HG03575 (cell line): ENCODE measurements around the gene CMTM1.
"Not testable (repeated sequence)": the region's sequence is repeated elsewhere in the genome, so short reads cannot be mapped to it uniquely, and the experiment has no call there.

Experiments
- ATAC-seq: cut with Tn5 transposase; IDR thresholded peaks from one replicate; pipeline ENCODE4 v1.9.1; 2021; ENCODE audit not compliant: unreplicated experiment, insufficient number of reproducible peaks, low FRiP score; ENCODE audit errors: extremely low read depth

Gene CMTM1

DNA sequence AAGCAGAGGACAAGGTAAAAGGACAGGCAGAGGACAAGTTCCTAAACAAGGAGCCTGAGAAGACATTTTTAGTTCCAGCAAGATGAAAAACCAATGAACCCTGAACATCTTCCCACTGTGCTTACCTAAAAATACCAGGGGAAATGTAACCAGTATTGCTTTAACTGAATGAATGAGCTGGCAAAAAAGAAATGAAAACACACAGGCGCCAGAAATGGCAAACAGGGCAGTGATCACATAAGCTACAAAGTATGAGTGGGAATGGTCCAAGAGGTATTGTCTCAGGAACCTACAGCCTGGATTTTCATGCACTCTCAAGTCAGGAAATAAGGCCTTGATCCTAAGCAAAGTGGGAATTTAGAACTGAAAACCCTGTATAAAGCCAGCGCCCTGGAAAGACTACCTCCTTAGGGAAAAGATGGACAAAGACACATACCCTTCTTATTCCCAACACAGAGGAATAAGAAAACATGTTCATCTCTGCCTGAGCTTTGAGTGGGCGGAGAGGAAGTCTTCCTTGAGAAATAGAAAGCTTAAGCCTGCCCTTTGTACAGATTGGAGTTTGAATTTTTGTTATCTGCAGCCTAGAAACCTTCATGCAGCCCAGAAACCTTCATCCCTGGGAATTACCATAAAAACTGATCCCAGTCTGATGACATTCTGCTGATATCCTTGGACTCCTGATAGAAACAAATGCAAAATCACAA is 15.2 kb downstream of the CMTM1 start:
- ATAC-seq, result no peak

DNA sequence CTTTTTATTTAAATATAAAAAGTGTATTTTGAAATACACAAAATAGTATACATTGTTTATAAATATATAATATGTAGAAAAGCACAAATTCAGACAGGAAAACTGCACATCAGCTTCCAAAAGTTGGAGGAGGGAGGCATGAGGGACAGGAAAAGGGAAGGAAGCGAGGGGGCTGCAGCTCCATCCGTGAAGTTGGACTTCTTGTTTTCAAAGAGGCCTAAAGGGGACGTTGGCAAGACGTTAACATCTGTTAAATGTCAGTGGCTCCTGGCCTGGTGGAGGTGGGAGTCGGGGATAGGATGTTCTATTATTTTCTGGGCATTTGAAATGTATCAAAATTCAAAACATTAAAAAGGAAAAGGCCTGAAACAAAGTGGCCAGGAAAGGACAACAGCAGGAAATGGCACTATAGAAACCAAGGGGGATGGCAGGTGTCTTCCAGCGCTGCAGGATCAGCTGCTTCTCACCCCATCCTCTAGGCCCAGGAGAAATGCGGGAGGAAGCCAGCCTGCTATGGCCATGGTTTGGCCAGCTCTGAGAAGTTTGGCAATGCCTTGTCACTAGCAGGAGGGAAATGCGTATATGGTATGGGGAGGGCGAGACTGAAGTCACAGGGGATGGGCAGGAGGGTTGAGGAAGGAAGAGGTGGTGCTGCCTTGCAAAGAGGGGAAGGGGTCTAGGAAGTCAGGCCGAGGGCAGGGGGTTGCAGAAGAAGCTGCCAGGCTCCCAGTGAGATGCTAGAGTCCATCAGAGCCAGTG is 19.4 kb downstream of the CMTM1 start:
- ATAC-seq, result no peak

DNA sequence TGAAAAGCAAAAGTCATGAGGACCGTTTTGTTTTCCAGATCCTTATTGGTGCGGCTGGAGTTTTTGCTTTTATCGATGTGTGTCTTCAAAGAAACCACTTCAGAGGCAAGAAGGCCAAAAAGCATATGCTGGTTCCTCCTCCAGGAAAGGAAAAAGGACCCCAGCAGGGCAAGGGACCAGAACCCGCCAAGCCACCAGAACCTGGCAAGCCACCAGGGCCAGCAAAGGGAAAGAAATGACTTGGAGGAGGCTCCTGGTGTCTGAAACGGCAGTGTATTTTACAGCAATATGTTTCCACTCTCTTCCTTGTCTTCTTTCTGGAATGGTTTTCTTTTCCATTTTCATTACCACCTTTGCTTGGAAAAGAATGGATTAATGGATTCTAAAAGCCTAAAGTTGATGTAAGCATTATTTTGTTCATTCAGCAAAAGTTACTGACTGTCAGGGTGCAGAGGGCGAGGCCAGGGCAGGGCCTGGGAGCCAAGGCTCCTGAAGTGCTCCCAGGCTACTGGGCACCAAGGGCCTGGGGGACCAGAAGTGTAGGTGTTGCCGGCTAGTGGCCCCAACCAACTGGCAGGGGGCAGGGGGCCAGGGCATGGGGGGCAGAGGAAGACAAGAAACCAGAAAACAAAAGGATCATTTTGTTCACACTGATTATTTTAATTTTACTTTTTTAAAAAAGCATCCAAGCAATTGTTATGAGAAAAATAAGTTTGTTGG is 21.8 kb downstream of the CMTM1 start:
- no peak for ATAC-seq

DNA sequence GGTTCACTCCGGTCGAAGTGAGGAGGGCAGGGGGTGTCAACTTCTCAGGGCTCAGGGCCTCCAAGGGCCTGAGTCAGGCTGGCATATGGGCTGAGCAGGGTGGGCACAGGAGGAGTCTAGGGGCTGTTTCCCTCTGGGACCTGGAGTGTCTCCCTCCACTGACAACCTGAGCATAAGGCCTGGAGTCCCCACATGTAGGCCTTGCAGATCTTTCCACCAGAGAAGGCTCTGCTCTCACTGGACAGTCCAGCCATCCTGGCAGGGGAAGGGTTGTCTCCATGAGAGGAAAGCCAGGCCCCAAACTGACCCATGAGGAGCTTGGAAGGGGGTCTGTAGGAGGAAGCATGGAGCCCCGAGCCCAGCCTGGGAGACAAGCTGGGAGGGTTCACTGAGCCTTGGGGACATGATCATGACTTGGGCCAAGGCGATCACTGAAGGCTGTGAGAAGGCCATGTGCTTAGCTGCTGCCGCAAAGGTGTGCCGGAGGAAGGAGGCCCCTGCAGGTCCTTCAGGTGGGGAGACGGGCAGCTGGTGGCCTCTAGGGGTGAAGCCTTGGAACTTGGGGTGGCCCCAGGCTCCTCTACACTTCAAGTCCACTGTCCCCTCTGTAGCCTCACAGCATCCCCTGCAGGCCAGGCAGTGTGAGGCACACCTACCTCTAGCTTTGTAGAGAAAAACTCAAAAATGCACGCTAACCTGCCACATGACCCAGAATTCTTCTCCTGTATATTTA is 22.9 kb downstream of the CMTM1 start:
- ATAC-seq, result no peak

DNA sequence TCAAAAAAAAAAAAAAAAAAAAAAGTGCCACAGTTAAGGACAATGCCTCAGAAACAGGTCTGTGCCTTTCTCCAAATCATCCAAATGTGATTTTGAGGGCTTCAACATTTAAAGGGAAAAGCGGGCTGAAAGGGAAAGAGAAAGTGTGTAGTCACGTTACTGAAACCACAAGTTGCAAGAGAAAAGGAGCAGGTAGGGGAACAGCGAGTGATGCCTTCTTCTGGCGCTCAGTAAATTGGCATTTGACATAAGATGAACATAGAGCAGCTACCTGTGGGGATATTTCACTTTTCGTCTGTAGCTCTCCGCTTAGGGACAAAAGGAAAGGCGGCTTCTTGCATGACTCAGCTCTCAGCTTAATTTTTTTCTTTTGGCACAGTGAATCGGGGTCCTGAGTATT is 24.1 kb downstream of the CMTM1 start:
- ATAC-seq, result no peak

DNA sequence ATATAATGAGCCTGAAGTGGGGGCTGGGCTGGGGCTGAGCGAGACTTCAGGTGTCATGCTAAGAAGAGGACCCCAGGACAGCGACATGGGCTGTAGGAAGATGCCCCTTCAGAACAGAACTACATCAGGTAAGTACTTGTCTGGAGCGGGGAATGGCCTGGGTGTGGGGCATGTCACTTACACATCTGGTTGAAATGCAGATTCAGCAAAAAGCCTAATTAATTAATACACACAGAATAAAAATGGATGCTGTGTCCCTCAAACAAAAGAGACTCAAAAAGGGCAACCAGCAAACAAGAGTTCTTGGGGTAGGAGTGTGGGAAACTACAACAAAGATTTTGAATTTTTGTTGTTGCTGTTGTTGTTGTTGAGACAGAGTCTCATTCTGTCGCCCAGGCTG is 24.8 kb downstream of the CMTM1 start:
- no peak for ATAC-seq

DNA sequence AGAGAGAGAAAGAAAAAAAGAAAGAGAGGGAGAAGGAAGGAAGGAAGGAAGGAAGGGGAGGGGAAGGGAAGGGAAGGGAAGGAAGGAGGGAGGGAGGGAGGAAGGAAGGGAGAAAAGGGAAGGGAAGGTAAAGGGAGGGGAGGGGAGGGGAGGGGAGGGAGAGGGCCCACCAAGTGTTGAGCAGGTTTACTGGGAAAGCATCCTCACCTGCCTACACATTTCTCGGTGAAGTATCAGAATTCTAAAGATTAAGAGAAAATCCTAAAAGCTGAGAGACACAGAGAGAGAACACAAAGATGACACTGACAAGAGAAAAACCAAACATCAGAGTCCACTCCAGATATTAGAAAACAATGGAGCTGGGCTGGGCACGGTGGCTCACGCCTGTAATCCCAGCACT is 26.0 kb downstream of the CMTM1 start:
- ATAC-seq, result no peak

DNA sequence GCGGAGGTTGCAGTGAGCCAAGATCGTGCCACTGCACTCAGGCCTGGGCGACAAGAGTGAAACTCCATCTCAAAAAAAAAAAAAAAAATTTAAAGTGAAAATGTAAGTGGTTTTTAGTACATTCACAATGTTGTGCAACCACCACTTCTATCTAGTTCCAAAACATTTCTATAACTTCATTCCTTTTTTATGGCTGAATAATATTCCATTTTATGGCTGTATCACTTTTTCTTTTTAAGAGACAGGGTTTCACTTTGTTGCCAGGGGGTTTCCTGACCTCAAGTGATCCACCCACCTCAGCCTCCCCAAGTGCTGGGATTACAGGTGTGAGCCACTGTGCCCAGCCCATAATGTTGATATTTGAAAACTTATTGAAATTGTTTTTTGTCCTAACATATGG is 26.6 kb downstream of the CMTM1 start:
- no peak for ATAC-seq

DNA sequence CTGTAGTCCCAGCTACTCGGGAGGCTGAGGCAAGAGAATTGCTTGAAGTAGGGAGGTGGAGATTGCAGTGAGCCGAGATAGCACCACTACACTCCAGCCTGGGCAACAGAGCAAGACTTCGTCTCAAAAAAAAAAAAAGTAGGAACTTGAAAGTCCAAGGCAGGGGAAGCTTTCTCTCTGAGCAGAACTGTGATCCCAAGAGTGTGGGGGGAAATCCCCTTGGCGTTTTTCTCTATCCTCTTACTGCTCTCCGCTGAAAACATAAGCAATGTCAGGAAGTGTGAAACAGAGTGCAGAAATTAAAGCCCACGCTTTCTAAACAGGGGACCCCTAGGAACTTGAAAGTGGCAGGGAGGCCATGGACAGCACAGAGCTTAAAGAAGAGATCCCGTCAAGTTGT is 28.5 kb downstream of the CMTM1 start:
- no peak for ATAC-seq

DNA sequence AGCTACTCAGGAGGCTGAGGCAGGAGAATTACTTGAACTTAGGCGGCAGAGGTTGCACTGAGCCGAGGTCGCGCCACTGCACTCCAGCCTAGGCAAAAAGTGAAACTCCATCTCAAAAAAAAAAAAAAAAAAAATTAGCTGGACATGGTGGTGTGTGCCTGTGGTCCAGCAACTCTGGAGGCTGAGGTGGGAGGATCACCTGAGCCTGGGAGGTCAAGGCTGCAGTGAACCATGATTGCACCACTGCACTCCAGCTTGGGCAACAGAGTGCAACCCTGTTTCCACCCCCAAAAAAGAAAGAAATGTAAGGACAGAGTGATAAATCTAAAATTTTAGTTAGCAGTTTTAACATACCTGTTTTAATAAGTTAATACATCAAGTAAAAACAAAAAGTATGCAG is 30.3 kb downstream of the CMTM1 start:
- ATAC-seq, result not testable (repeated sequence)

DNA sequence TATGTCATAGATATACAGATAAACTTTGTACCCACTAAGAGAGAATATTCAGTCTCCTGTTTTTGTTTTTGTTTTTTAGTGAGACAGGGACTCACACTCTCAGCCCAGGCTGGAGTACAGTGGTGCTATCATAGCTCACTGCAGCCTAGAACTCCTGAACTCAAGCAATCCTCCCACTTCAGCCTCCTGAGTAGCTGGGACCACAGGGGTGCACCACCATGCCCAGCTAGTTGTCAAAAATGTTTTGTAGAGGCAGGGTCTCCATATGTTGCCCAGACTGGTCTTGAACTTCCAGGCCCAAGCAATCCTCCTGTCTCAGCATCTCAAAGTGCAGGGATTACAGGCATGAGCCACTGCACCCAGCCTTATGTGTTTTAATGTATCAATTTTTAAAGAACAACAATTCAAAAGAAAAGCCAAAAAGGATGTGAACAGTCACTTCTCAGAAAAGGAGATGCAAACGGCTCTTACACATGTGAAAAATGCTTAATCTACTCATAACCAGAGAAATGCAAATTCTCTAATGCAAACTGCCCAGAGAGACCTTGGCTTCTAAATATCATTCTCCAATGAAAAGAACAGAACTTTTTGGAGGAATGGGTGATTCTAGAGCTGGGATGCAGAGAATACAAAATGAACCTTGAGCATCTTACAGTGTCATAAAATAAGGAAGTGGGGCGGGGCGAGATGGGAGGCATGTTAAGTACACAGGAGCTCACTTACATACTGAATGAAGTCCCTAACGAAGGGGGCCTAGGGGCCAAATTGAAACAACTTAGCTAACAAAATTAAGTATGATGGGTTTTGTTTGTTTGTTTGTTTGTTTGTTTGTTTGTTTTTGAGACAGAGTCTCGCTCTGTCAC is 31.0 kb downstream of the CMTM1 start:
- ATAC-seq, result no peak

DNA sequence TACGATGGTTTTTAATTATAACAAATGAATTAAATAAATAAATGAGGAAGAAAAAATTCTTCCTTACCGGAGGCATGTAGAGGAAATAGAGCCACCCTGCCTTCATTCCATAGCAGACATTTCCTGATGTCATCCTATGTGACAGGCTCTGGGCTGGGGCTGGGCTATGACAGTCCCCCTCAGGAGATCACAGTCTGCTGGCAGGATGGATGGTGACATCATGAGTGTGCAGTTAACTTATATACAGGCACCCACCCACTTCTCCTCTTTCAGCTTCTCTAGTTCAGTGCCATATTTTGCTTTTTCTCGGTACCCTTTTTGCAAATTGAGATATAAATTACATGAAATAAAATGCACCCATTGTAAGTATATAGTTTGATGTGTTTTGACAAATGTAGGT is 31.9 kb downstream of the CMTM1 start:
- no peak for ATAC-seq

DNA sequence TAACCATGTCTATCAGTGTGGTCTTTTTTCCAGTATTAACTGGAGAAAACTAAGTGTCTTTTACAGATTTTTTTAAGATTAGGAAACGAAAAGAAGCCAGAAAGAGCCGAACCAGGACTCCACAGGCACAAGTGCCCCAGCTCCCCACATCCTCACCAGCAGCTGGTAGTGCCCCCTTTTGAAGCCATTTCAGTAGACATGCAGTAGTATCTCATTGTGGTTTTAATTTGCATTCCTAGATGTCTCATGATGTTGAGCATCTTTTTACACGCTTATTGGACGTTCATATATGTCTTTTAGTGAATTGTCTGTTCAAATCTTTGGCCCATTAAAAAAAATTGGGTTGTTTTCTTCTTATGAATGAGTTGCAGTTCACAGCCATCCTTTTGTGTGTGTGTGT is 33.5 kb downstream of the CMTM1 start:
- ATAC-seq, result no peak

DNA sequence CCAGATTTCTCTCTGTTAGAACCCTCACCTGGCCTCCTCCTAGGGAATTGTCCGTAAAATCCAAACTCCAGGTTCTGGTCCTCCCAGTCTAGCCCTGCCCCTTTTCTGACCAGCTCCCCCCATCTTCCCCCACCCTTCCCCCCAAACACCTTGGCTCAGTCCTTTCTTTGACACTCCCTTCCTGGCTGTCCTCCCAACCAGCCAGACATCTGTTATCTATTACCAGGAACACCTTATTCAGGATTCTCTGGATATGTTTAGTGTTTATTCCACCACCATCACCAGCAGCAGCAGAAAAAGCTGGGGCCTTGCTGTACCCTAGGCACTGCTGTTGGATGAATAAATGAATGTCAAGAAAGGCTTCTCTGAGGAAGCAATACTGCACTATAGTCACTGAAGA is 34.2 kb downstream of the CMTM1 start:
- ATAC-seq, result no peak

DNA sequence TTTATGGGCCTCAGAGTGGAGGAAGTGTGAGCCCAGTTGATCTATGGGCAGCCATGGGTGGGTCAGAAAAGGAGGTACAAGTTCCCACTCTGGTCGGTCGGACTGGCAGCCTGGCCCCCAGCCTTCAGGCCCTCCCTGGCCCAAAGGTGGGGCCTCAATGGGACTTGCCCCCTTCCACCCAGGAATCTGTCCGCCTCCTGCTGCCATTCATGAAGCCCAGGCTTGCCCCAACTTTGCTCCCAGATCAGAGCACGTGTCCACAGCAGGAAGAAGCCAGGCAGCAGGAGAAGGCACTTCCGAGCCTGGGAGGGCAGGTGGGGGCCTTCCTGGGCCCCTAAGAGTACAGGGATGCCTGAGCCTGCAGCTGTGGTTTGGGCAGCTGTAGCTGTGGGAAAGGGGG is 35.2 kb downstream of the CMTM1 start:
- no peak for ATAC-seq

DNA sequence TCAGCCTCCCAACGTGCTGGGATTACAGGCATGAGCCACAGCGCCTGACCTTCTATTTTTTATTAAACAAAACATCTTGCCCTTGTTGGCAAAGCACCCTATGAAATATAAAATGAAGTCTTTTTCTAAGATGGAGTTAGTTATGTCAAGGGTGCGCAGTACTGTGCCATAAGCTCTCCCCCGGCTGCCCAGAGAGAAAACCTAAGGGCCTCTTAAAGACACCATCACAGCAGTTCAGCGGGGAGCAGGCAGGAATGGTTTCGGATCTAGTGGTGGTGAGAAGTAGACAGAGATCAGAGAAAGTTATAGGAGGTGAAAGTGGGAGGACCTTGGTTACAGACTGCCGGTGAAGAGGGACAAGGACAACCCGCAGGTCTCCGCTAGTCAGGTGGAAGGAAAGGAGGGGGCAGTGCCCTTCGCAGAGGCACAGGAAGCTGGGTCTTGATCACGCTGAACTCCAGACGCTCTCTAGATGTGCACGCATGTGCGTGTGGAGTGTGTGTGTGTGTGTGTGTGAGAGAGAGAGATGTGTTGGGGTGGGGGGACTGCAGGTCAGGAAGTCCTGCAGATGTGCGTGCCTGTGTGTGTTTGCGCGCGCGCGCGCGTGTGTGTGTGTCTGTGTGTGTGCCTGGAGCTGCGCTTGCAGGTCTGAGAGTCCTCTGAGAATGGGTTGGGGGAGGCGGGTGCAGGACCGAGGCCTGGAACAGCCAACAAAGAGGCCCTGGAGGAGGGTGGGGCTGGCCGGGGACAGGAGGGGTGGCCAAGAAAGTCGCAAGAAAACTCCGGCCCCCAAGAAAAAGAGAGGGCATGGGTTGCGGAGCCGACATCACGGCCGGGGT is 37.5 kb downstream of the CMTM1 start:
- no peak for ATAC-seq

DNA sequence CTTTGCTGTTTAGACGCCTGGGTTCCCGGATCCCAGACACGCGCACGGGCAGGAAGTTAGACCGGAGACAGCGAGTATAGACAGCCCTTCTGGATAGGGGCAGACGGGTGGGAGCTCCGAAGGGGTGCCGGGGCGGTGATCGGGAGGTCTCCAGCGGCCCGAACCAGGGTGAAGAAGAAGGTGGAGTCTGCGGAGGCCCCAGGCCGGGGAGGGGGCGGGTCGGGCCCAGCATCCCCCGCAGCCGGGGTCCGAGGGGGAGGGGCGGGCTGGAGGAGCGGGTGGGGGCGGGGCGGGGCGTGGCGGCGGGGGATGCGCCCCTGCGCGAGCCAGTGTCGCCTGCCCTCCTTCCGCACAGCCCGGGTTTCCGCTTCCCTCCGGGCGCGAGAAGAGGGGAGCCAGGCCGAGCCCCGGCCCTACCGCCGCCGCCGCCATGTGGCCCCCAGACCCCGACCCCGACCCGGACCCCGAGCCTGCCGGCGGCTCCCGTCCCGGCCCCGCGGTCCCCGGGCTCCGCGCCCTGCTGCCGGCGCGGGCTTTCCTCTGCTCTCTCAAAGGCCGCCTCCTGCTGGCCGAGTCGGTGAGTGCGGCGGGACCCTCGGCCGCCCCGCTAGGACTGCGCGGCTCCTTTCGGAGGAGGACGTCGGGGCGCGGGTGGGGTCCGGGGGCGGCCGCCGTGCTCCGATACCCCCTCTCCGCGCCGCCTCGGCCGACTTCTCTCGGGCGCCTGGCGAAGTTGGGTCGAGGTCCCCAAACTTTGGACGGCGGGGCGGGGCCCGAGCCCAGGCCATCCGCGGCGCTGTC is 38.3 kb downstream of the CMTM1 start, which contains the start of gene CMTM3:
TSS of gene CMTM3 (plus strand) at position 329 of the 801 bp plus-strand sequence. CDS start at position 431, 102 bp downstream.
- no peak for ATAC-seq
